Nucleus accumbens (tissue), 56 donors: ENCODE data around the gene BET1L.
"Not testable (repeated sequence)": the region's sequence is repeated elsewhere in the genome, so short reads cannot be mapped to it uniquely, and the experiment has no call there.

Source experiments
- DNase-seq, 56 donors: peaks; one replicate each; lab custom pipeline; 2025; lab: John Stamatoyannopoulos, UW

BET1L gene

GRCh38 chr11:199004-199581, 8.1 kb downstream of the BET1L start:
- no peak for DNase-seq

- DNase-seq, result no peak
Measured at GRCh38 chr11:198236-198806, 8.9 kb downstream of the BET1L start.

GRCh38 chr11:197741-198235, 9.4 kb downstream of the BET1L start:
- no peak for DNase-seq

GRCh38 chr11:196786-197731, 10.1 kb downstream of the BET1L start:
- no peak for DNase-seq

- not testable (repeated sequence) for DNase-seq
Measured at GRCh38 chr11:193481-193880, 13.7 kb downstream of the BET1L start.

GRCh38 chr11:192674-193128, 14.5 kb downstream of the BET1L start, which contains the start of gene SCGB1C1:
TSS of gene SCGB1C1 (plus strand) at chr11:193078. CDS start at chr11:193100, 22 bp downstream.
- not testable (repeated sequence) for DNase-seq

- DNase-seq, result not testable (repeated sequence)
Measured at GRCh38 chr11:191490-192478, 15.4 kb downstream of the BET1L start.

- DNase-seq, result not testable (repeated sequence)
Measured at GRCh38 chr11:190546-190945, 16.7 kb downstream of the BET1L start.

GRCh38 chr11:189843-190311, 17.3 kb downstream of the BET1L start:
- DNase-seq, result not testable (repeated sequence)

GRCh38 chr11:189200-189783, 17.9 kb downstream of the BET1L start:
- not testable (repeated sequence) for DNase-seq

- DNase-seq, result not testable (repeated sequence)
Measured at GRCh38 chr11:180242-180641, 27.0 kb downstream of the BET1L start.
